Breast epithelium (tissue), 3 donors: ENCODE results near the gene GPR85.

Source experiments
- CTCF ChIP-seq, 3 donors: fragments of 450-650 bp; IDR thresholded peaks; one replicate each; pipeline ENCODE4 v1.5.1; 2016 to 2017; ENCODE audit warnings: antibody characterized with exemption in 3 of 3, mild to moderate bottlenecking in 3 of 3, moderate library complexity in 3 of 3
- POLR2A ChIP-seq: fragments of 450-650 bp; IDR thresholded peaks from one replicate; pipeline ENCODE4 v1.6.1; 2016; ENCODE audit warnings: antibody characterized with exemption, mild to moderate bottlenecking, moderate library complexity

GRCh38 chr7:113040849-113041248 lies 45.8 kb downstream of the GPR85 start:
- no peak for TF ChIP-seq CTCF (IDR thresholded peaks at IDR 0.05)
- TF ChIP-seq POLR2A, result no peak
